Mucosa of descending colon (tissue), 3 donors: ENCODE data around the gene C5AR1. TPM values are rescaled to one million over a fixed set of nuclear protein-coding genes. Genes with fewer than 3 reads are reported as not detected.
"Not testable (repeated sequence)": the region's sequence is repeated elsewhere in the genome, so short reads cannot be mapped to it uniquely, and the experiment has no call there.

Experiments used
- ATAC-seq: fragments of 200-7000 bp; cut with Tn5 transposase; one replicate; pipeline ENCODE4 v1.9.1; 2020; ENCODE audit warnings: mild to moderate bottlenecking, moderate library complexity
- DNase-seq, 3 donors: peaks; one replicate each; pipeline ENCODE4 v3.0.0-alpha.2; 2020
- H3K36me3 ChIP-seq: fragments of 200-600 bp; one replicate; pipeline ENCODE4 v1.8.0; 2021; ENCODE audit warnings: low read depth, mild to moderate bottlenecking
- H3K4me1 ChIP-seq: fragments of 200-600 bp; one replicate; pipeline ENCODE4 v1.8.0; 2021; ENCODE audit warnings: low read depth, mild to moderate bottlenecking
- H3K4me3 ChIP-seq: fragments of 200-600 bp; one replicate; pipeline ENCODE4 v1.8.0; 2021; ENCODE audit warnings: mild to moderate bottlenecking
- H3K9me3 ChIP-seq: fragments of 200-600 bp; one replicate; pipeline ENCODE4 v1.8.0; 2021; ENCODE audit warnings: mild to moderate bottlenecking
- CTCF ChIP-seq: fragments of 200-600 bp; IDR thresholded peaks from one replicate; pipeline ENCODE4 v1.8.0; 2022; ENCODE audit warnings: antibody characterized with exemption, mild to moderate bottlenecking
- intact Hi-C, 2 donors: fragments of 100-400 bp; cut with DNase I in 1 of 2; cut with micrococcal nuclease in 1 of 2; formaldehyde crosslinking; loops; one replicate each; pipeline versions ENCODE4 v1.11.0 to v1.11.1; 2022; cut with DNase I, micrococcal nuclease
- total RNA-seq, 3 donors: library from RNA; stranded (reverse); fragmentation: NEBNext Ultra II Directional in 2 of 3; extraction: Animal tissue kit (Norgen Biotek cat#: 25700) in 2 of 3; gene quantifications; one replicate each; pipeline versions ENCODE4 v1.2.1 to v1.2.4, GENCODE V29; 2021 to 2023
- donor health status: DM: no; HTN: no; CAD: no; lungs with moderate emphysema.
- donor health status: DM: no; HTN: no; CAD: no.
- donor health status: DM: no; HTN: yes; CAD: no.

C5AR1 gene
- total RNA-seq, 3 donors from 2014 or later: 5.1 to 13.5 (median 7.9) TPM

- no peak for TF ChIP-seq CTCF
- no peak for DNase-seq
- H3K4me3 ChIP-seq: no peak overlapping the region
- no peaks in the 10 kb centered on the region for H3K4me1 ChIP-seq
- intact Hi-C loops: no loop called here
- H3K9me3 ChIP-seq: no peaks in the 10 kb centered on the region
- H3K36me3 ChIP-seq: no peaks in the 10 kb centered on the region
- ATAC-seq: no peak
Measured at GRCh38 chr19:47331490-47331889, 21.8 kb downstream of the C5AR1 start.

GRCh38 chr19:47331931-47332547 is 22.4 kb downstream of the C5AR1 start, which contains the start of gene C5AR2:
TSS of gene C5AR2 (plus strand) at chr19:47332175. CDS start at chr19:47340800, 8,625 bp downstream.
- Histone ChIP-seq H3K9me3 (no peaks in the 10 kb centered on the region), H3K36me3 (no peaks in the 10 kb centered on the region), H3K4me3 (no peak within 1 kb of the TSS), H3K4me1 (no peaks in the 10 kb centered on the region)
- intact Hi-C loops: no loop called here
- TF ChIP-seq CTCF: no peak
- no peak for DNase-seq
- ATAC-seq: peak; percentile 28

GRCh38 chr19:47336765-47337718 is 27.4 kb downstream of the C5AR1 start:
- ATAC-seq (peak; percentile 72), DNase-seq (peak in 2 of 3 donors; percentile 41 to 66)
- H3K4me3 ChIP-seq, H3K4me1 ChIP-seq, H3K9me3 ChIP-seq, H3K36me3 ChIP-seq, intact Hi-C loops: not testable (repeated sequence)

GRCh38 chr19:47339196-47339880 is 29.7 kb downstream of the C5AR1 start:
- DNase-seq (no peak), ATAC-seq (no peak)
- H3K4me3 ChIP-seq: no peak overlapping the region
- intact Hi-C loops: no loop called here
- TF ChIP-seq CTCF: no peak
- no peaks in the 10 kb centered on the region for H3K36me3 ChIP-seq
- no peaks in the 10 kb centered on the region for H3K4me1 ChIP-seq
- H3K9me3 ChIP-seq: no peaks in the 10 kb centered on the region

- intact Hi-C loops: no loop called here
- H3K9me3 ChIP-seq: no peaks in the 10 kb centered on the region
- ATAC-seq (no peak), DNase-seq (no peak)
- no peaks in the 10 kb centered on the region for H3K4me1 ChIP-seq
- TF ChIP-seq CTCF: no peak
- H3K4me3 ChIP-seq: no peak overlapping the region
- no peaks in the 10 kb centered on the region for H3K36me3 ChIP-seq
Measured at GRCh38 chr19:47340477-47341208, 31.0 kb downstream of the C5AR1 start.
